GM19025 (cell line): ENCODE results near the gene SPAG5.
"Not testable (repeated sequence)": the region's sequence is repeated elsewhere in the genome, so short reads cannot be mapped to it uniquely, and the experiment has no call there.

Source experiments
- ATAC-seq: cut with Tn5 transposase; IDR thresholded peaks from one replicate; pipeline ENCODE4 v1.9.1; 2021; ENCODE audit warnings: mild to moderate bottlenecking, low read depth, moderate library complexity; ENCODE audit not compliant: unreplicated experiment

The SPAG5 gene

GRCh38 chr17:28612936-28613872, 14.4 kb upstream of the SPAG5 start:
- no peak for ATAC-seq

GRCh38 chr17:28612531-28612930, 13.7 kb upstream of the SPAG5 start:
- ATAC-seq = no peak

- ATAC-seq = no peak
Measured at GRCh38 chr17:28610376-28610775, 11.6 kb upstream of the SPAG5 start.

GRCh38 chr17:28604031-28604430, 5.2 kb upstream of the SPAG5 start:
- ATAC-seq = not testable (repeated sequence)

GRCh38 chr17:28599311-28600184, 723 bp upstream of the SPAG5 start:
- ATAC-seq = peak; percentile 33

- ATAC-seq = no peak
Measured at GRCh38 chr17:28598389-28598788, 436 bp downstream of the SPAG5 start.

- ATAC-seq = no peak
Measured at GRCh38 chr17:28597606-28598383, 1.0 kb downstream of the SPAG5 start.

GRCh38 chr17:28592260-28592659, 6.6 kb downstream of the SPAG5 start:
- no peak for ATAC-seq

GRCh38 chr17:28585851-28586250, 13.0 kb downstream of the SPAG5 start:
- no peak for ATAC-seq

GRCh38 chr17:28584434-28584833, 14.4 kb downstream of the SPAG5 start:
- ATAC-seq = no peak

GRCh38 chr17:28582513-28582912, 16.3 kb downstream of the SPAG5 start:
- no peak for ATAC-seq

GRCh38 chr17:28580959-28581358, 17.9 kb downstream of the SPAG5 start:
- ATAC-seq = no peak

- no peak for ATAC-seq
Measured at GRCh38 chr17:28579526-28579925, 19.3 kb downstream of the SPAG5 start.

- no peak for ATAC-seq
Measured at GRCh38 chr17:28578246-28579195, 20.3 kb downstream of the SPAG5 start.

GRCh38 chr17:28577466-28577824, 21.4 kb downstream of the SPAG5 start:
- ATAC-seq = no peak

- peak; percentile 93 for ATAC-seq
Measured at GRCh38 chr17:28576758-28577465, 21.9 kb downstream of the SPAG5 start, which contains the start of gene ALDOC. Gene ALDOC (minus strand): TSS chr17:28576895. CDS start chr17:28575532, 1,363 bp downstream.

GRCh38 chr17:28576016-28576415, 22.8 kb downstream of the SPAG5 start:
- not testable (repeated sequence) for ATAC-seq

GRCh38 chr17:28575126-28575795, 23.6 kb downstream of the SPAG5 start:
- no peak for ATAC-seq
